IMR-90 (cell line): Measurements from ENCODE around the gene PLD4.
"Not testable (repeated sequence)": the region's sequence is repeated elsewhere in the genome, so short reads cannot be mapped to it uniquely, and the experiment has no call there.

Experiments
- CEBPB ChIP-seq: IDR thresholded peaks from 2 replicates; pipeline ENCODE4 v1.6.1; 2012; ENCODE audit warnings: low read depth, low read length, improper control_type of control experiment
- CHD1 ChIP-seq: IDR thresholded peaks from 2 replicates; pipeline ENCODE4 v1.6.1; 2012; ENCODE audit warnings: low read depth, low read length, improper control_type of control experiment
- FOS ChIP-seq: fragments of 150-350 bp; IDR thresholded peaks from 2 replicates; pipeline ENCODE4 v1.6.1; 2016; ENCODE audit warnings: low read depth, low read length
- MAZ ChIP-seq: IDR thresholded peaks from 2 replicates; pipeline ENCODE4 v1.6.1; 2012; ENCODE audit warnings: low read depth, mild to moderate bottlenecking, low read length, improper control_type of control experiment, moderate library complexity, borderline replicate concordance
- MXI1 ChIP-seq: IDR thresholded peaks from 2 replicates; pipeline ENCODE4 v1.6.1; 2012; ENCODE audit warnings: low read depth, mild to moderate bottlenecking, low read length, moderate library complexity, borderline replicate concordance
- NFE2L2 ChIP-seq: fragments of 150-350 bp; IDR thresholded peaks from 2 replicates; pipeline ENCODE4 v1.6.1; 2016; ENCODE audit warnings: low read depth, mild to moderate bottlenecking, low read length
- POLR2A ChIP-seq: IDR thresholded peaks from 2 replicates; pipeline ENCODE4 v1.6.1; 2012; ENCODE audit warnings: mild to moderate bottlenecking, low read depth, low read length
- RCOR1 ChIP-seq: IDR thresholded peaks from 2 replicates; pipeline ENCODE4 v1.6.1; 2012; ENCODE audit warnings: mild to moderate bottlenecking, low read length, improper control_type of control experiment; ENCODE audit not compliant: insufficient replicate concordance
- SMC3 ChIP-seq: fragments of 150-350 bp; IDR thresholded peaks from 2 replicates; pipeline ENCODE4 v1.6.1; 2016; ENCODE audit warnings: low read depth, mild to moderate bottlenecking, antibody characterized with exemption, low read length, moderate library complexity
- TF ChIP-seq, protein P1 (sequence below): conservative IDR thresholded peaks from 2 replicates; pipeline ENCODE4 v1.5.1; 2012; ENCODE audit warnings: mild to moderate bottlenecking, low read depth, low read length, improper control_type of control experiment

DNA sequence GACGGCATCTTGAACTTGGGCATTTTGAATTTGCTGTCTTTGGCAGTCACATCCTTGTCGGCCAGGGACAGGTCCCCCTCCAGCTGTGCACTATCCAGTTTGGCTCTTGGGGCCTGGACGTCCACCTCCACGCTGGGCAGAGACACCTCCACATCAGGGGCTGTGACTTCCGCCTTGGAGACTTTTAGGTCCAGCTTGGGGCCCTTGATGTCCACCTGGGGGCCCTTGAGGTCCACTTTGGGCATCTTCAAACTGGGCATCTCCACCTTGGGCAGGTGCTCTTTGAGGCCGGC lies 19.3 kb downstream of the PLD4 start:
- TF ChIP-seq, protein P1, sequence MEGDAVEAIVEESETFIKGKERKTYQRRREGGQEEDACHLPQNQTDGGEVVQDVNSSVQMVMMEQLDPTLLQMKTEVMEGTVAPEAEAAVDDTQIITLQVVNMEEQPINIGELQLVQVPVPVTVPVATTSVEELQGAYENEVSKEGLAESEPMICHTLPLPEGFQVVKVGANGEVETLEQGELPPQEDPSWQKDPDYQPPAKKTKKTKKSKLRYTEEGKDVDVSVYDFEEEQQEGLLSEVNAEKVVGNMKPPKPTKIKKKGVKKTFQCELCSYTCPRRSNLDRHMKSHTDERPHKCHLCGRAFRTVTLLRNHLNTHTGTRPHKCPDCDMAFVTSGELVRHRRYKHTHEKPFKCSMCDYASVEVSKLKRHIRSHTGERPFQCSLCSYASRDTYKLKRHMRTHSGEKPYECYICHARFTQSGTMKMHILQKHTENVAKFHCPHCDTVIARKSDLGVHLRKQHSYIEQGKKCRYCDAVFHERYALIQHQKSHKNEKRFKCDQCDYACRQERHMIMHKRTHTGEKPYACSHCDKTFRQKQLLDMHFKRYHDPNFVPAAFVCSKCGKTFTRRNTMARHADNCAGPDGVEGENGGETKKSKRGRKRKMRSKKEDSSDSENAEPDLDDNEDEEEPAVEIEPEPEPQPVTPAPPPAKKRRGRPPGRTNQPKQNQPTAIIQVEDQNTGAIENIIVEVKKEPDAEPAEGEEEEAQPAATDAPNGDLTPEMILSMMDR = not testable (repeated sequence)
- TF ChIP-seq MAZ, CEBPB, POLR2A, NFE2L2, CHD1, FOS, MXI1, SMC3, RCOR1: not testable (repeated sequence)
